HUDEP-2 (cell line): ENCODE measurements around the gene SELL.
"Not testable (repeated sequence)": the region's sequence is repeated elsewhere in the genome, so short reads cannot be mapped to it uniquely, and the experiment has no call there.

Experiments used
- DNase-seq, 76 experiments: peaks; one replicate each; lab custom pipeline; 2025; ENCODE audit not compliant: unreplicated experiment in 76 of 76; lab: John Stamatoyannopoulos, UW

SELL gene

DNA sequence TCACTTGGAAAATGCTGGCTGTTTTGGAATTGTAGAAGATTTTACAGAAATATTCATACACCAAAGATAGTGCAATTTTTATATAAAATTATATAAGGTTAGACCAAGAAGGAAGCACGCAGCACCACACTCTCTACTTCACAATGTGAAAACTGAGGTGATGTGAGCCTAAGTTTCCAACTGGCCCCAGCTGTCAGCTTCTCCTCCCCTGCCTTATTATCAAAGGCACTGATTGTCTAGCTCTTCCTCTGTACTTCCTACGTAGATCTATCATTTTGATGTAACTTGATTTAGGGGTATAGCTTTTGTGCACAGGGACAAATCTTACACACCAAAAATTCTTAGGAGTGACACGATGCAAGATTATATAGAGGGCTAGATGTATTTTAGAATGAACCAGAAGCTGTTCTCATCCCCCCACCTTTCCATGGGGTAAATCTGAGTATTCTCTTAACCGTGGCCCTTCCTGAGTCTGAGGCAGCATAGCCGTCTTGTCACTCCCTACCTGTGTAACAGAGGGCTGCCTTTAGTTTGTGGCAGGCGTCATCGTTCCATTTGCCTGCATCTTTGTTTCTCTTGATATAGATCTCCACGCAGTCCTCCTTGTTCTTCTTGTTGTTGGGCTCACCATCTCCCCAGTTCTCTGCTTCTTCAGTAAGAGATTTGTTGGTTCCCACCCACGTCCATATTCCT is 3.4 kb downstream of the SELL start:
- DNase-seq = no peak

DNA sequence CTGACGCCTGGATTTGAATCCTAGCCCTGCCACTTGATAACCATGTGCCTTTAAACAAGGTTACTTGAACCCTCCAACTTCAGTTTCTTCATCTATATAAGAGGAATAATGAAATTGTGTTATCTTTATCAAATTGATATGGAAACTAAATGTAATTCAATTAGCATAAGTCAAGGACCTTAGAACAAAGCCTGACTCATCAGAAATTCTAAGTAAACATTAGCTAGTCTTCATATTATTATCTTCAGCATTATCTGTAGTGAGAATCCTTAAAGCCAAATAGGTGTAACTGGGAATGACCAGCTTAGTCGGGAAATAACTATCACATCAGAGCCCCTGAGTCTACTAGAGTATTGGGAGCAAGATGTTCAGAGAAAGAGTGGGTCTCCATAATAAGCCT is 6.6 kb downstream of the SELL start:
- DNase-seq = no peak

DNA sequence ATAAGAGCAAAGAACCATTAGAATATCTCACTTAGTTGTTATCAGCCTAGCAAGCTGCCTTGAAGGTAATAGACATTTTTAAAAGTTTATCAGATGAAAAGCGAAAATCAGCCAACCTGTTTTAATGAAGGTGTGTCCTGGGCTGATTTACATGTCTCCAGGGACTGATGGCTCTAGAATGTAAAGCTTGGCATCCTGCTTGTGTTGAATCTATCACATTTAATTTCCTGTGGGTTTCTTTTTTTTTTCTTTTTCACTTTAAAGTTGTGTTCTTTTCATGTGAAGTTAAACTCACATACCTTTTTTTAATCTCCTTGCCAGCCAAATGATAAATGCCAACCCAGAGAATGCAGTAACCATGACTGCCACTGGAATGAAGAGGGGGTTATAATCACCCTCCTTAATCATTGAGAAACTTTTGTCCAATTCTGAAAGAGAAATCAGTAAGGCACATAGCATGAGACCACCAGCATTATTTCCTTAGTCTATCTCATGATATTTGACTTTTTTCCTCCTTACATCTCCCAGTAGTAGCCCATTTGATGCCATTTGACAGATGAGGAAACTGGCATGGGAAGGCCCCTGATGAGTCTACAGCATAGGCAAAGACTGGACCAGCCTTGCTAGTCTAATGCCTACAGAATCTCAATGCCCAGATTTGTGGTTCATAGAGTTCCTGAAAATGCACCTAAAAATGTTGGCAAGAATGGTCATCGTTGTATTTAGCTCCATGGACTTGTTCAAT is 10.0 kb downstream of the SELL start:
- DNase-seq = no peak

DNA sequence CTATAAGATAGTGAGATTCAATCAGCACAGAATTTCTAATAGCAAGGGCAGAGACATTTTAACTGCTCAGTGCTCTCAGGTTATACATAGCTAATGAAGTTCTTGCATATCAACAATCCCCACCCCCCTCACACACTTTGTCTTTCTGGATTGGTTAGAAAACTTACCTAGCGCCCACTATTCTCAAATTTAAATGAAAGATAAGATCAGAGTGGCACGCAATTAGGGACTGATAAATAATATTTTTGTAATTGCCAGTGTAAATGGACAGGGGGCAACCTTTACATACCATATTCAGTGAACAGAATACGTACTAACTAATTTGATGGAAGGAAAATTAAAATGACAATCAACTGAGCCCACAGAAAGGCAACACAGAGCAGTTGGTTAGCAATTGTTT is 11.7 kb downstream of the SELL start:
- DNase-seq = no peak

DNA sequence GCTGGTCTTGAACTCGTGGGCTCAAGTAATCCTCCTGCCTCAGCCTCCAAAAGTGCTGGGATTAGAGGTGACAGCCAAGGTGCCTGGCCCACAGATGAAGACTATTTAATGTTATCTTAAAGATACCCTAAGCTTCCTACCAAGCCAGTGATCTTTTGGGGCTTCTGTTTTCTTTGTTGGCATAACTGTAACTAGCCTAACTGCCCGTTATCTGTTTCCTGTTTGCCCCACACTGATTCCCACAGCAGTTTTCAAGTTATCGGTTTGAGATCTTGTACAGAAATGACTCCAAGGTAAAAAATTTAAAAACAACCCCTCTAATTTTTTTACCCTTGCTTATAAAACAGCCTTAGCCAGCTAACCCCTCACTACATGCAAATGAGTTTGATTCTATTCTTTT is 12.4 kb downstream of the SELL start:
- no peak for DNase-seq

DNA sequence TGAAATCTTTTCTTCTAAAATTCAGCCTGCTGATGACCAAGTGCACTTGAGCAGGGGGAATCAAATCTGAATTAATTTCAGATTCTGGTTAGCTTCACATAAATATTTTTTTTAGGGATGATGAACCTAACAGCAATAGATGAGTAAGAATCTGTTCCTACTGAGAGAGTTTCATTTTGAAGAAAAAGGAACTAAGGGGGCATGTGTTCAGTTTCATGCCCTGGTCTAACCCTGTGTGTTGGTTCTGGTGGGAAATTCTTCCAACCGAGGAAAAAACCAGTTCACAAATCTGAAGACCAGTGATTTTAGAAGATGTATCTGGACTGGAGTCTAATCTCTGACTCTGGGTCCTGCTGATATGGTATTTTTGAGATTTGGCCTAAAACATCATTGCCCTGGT is 13.7 kb downstream of the SELL start:
- DNase-seq = no peak

DNA sequence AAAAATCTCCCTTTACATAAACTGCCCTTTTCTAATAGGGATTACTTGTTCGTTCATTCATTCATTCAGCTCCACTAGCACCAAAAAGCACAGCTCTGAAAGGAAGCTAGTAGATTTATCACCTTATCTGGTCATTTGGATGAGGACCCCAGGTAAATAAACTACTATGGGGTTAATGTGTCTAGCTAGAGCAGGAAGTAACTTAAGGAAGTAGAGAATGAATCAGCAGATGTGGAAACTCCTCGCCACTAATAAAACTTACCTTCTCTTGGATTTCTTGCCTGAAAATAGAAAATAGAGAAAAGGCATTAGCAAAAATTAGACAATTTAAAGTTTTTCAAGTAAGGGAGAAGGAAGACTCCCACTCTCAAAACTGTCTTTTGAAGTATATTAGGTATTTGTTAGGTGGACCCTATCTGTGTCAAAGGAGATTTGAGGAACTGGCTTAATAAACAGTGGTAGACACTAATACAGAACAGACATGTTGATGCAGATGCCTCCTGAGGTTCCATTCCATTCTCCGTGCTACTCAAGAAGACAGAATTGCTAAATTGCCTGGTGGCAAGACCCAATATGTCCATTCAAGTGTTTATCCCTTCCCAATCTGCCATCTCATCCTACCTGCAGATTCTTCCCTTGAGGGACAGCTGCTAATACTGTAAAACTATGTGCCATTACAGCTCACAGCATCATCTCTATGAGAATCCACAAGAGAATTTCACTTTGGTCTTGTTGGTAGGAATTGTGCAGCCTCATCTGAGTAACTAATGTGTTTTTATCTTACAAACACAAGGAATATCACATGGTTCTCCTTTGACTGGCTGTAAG is 14.9 kb downstream of the SELL start:
- no peak for DNase-seq

DNA sequence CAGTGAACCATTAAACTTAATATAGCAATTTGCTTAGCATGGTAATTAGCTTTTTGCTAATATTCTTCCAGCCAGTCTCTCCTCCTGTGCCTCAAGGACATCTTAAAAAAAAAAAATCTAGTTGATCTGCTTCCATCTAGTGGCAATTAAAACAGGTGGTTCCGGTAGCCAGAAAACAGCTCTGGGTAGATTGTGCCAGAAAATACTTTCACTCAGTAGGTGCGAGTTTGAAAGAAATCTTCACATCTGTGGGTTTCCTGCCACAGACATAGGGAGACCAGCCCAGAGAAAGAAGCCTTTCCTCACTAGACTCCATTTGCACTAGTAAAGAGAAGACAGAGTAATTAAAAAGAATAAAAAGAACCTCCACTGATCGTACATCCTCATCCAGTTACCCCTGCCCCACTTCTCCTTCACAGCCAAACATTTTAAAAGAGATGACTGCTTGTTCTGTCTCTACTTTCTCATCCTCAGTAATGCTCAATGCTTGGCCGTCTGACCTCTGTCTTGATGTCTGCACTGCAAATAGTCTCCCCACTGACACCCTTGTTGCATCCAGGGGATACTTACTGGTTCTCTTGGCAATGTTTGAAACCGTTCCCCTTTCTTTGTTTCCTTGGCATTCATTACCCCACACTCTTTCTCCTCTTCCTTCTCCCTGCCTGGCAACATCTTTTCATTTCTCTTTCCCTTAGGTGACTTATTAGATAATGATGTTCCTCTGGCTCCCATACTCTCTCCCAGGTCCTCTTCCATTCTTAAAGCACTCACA is 16.9 kb downstream of the SELL start:
- no peak for DNase-seq

DNA sequence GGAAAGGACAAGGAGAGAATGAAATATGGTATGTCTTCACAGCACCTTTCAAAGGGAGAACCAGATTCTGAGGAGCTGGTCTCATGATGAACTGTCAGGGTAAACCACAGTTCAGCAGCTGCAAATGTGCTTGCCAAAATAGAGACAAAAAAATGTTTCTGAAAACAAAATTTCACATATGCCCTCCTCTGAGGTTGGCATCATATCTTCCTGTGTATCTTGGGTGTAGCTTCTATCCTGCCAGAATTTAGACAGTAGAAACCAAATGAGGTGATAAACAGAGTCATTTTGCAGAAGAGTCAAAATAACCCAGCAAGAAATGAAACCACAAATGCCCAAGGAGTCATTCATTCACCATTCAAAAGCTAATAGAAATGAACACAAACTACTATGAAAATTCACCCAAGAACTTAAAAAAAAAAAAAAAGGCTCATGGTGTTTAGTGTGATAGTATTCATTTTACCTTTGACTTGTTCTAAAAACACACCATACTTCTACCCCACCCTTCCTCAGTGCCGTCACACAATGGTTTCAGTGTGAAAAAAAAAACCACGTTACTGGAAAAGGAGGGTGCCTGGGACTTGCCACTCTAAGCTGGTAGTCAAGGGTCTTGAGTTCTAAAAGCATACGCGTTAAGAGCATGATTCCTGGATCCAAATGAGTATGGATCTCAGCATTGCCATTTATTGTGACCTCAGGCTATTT is 18.5 kb downstream of the SELL start:
- DNase-seq = no peak

DNA sequence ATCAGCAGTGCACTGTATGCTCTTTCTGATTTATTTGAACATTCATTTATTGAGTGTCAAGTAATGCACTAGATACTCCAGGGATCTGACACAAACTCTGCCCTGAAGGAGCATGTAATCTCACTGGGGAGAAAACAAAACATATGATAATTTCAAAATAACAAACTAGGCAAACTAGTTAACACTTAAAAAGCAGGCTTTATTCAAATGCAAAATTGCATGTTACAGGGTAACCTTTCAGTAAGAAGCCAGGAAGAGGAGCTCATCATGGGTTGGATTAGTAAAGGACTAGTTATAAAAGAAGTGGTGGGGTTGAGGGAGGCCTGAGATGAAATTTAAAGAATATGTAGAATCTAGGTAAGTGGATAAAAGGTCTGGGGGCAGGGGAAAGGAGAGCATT is 20.9 kb downstream of the SELL start:
- DNase-seq = no peak

DNA sequence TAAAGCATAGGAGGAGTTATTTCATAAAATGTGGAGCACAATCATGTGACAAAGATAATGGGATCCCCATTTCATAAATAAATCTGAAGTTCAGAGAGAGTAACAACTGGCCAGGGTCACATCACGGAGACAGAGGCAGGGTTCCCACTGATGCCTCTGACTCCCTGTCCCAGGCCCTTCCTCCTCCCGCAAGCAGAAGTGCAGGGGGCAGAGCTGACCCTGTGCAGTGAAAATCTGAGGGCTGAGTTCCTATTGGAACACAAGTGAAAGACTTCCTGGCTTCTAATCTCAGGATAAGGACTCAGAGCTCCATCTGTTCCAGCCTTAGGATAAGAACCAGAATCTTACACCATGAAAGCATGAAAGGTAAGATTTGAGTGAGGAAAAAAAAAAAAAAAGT is 22.0 kb downstream of the SELL start:
- DNase-seq = no peak

DNA sequence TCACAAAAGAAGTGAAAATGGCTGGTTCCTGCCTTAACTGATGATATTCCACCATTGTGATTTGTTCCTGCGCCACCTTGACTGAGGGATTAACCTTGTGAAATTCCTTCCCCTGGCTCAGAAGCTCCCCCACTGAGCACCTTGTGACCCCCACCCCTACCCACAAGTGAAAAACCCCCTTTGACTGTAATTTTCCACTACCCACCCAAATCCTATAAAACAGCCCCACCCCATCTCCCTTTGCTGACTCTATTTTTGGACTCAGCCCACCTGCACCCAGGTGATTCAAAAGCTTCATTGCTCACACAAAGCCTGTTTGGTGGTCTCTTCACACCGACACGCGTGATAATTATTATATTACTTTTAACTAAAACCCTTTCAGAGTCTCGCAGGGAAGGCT is 23.0 kb downstream of the SELL start:
- DNase-seq = not testable (repeated sequence)

DNA sequence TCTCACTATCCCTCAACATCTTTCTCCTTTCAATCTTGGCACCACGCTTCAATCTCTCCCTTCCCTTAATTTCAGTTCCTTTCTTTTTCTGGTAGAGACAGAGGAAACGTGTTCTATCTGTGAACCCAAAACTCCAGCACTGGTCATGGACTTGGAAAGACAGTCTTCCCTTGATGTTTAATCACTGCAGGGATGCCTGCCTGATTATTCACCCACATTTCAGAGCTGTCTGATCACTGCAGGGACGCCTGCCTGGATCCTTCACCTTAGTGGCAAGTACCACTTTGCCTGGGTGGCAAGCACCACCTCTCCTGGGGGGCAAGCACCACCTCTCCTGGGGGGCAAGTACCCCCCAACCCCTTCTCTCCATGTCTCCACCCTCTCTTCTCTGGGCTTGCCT is 27.8 kb downstream of the SELL start:
- no peak for DNase-seq

DNA sequence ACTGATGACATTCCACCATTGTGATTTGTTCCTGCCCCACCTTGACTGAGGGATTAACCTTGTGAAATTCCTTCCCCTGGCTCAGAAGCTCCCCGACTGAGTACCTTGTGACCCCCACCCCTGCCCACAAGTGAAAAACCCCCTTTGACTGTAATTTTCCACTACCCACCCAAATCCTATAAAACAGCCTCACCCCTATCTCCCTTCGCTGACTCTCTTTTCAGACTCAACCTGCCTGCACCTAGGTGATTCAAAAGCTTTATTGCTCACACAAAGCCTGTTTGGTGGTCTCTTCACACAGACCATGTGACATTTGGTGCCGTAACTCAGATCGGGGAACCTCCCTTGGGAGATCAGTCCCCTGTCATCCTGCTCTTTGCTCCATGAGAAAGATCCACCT is 28.3 kb downstream of the SELL start:
- not testable (repeated sequence) for DNase-seq

DNA sequence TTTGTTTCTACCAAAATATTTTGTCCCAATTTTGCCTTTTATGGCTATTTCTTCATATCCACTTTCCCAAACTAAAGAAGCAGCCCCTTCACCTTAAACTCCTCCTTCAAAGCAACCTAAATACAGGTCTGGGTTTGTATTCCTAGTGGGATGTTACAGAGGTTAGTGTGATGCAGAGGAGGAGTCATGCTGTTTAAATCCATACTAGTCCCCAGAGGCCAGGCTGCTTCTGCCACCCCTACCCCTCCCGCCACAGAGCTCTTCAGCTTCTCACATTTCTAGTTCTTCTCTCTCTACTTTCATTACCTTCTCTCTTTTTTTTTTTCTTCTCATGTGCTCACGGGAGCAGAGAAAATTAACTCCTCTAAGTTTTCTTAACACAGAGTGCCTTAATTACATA is 29.3 kb downstream of the SELL start:
- no peak for DNase-seq

DNA sequence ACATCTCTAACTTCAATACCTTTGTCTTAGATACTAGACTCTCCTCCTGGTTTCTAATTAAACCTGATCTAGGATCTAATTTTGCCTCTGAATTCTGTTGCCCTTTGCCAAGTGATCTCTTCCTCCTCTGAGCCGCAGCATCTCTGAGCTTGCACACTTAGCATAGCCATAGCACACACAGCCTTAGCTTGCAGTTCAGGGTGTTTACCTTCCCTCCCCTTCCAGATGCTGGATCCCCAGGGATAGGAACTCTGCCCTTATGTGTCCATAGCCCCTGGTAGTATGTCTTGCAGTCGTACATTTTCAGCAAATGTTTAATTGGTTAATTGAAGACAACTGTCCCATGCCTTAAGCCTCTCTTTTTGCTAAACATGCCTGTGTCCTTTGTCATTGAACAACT is 30.3 kb downstream of the SELL start:
- DNase-seq = no peak

DNA sequence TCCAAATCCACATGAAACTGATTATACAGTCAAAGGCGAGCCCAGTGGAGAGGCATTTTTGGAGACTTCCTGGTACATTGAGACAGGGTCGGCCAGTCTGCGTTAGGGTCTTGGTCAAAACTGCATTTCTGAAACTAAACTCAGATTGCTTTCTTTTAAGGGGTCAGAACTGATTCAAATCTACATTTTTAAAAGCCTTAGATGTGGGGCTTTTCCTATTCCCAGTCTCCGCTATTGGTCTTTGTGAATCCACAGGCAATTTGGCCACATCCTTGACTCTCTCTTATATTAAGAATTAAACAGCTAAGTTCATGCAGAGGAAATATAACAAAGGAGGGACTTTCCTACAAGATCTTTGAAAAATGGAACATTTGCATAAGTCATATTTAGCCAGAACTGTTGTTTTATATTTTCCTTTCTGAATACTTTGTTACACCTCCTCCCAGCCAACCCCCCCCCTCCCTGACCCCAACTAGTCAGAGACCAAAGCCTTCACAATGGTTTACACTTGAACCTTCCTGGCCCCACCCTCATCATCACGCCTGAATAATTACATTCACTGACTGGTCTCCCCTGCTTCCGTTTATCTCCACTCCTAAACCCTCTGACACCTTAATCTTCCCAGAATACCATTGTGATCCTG is 30.9 kb downstream of the SELL start:
- DNase-seq = no peak

DNA sequence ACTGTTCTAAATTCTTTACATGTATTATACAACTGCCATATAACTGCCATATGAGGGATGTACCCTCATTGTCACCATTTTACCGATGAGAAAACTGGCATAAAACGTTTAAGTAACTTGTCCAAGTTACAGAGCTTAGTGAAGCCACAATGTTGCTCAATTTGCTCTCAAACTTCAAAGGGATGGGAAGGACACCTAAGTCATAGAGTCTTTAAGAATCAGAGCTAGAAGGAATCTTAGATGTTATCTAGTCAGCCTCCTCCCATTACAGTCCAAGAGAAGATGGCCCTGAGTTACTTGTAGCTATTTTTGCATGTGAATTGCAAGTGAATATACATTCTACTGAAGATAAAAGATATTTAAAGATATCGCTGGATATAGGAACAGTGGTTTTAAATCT is 31.7 kb downstream of the SELL start:
- no peak for DNase-seq

DNA sequence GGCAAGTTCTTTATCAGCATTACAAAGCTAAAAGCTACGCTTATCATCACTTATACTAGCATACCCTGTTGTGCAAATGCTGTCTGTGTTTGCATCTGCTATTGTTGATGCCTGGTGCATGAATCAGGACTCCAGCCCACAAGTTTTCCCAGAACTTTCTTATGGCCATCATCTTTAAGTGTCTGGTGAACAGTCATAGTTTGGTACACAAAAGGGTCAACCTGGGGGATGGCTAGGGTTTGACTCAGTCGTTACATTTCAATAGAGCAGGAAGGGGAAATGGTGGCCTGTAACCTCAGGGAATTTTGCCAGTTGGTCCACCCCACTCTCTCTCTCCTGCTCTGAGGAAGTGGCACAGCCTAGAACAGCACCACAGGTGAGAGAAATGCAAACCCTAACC is 35.4 kb downstream of the SELL start:
- DNase-seq = no peak

DNA sequence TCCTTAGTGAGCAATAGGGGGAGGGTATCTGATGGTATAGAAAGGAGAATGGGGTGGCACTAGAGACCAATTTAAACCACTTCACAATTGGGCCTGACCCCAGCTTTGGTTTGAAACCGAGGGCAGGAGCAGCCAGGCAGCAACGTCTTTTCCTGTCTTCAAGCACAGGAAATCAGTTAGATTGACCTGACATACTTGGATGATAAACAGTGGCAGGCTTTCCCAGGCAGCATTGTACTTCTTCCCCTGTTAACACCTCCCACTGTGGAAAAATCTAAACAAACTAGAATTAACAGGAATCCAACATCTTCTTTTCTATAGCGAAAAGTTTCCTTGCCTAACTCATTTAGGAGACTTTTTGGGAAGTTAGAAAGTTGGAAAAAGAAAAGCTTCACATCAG is 40.6 kb downstream of the SELL start:
- no peak for DNase-seq
